ENCODE measurements around the gene SASH1.

DNA sequence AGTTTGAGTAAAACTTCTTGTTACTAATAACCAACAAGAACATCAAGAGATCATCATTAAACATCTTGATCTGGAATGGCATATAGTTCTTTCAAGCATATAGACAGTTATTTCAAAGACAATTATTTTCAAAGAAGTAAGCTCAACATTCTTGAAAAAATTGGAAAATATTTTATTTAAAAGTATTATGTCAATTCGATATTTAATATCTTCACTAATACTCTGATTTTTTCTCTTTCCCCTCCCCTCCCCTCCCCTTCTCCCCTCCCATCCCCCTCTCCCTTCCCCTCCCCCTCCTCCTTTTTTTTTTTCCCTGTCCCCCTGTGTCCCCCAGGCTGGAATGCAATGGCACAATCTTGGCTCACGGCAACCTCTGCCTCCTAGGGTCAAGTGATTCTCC lies 82.8 kb downstream of the SASH1 start:
- TF ChIP-seq, protein P1, sequence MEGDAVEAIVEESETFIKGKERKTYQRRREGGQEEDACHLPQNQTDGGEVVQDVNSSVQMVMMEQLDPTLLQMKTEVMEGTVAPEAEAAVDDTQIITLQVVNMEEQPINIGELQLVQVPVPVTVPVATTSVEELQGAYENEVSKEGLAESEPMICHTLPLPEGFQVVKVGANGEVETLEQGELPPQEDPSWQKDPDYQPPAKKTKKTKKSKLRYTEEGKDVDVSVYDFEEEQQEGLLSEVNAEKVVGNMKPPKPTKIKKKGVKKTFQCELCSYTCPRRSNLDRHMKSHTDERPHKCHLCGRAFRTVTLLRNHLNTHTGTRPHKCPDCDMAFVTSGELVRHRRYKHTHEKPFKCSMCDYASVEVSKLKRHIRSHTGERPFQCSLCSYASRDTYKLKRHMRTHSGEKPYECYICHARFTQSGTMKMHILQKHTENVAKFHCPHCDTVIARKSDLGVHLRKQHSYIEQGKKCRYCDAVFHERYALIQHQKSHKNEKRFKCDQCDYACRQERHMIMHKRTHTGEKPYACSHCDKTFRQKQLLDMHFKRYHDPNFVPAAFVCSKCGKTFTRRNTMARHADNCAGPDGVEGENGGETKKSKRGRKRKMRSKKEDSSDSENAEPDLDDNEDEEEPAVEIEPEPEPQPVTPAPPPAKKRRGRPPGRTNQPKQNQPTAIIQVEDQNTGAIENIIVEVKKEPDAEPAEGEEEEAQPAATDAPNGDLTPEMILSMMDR (IDR thresholded peaks at IDR 0.05), result no peak
- TF ChIP-seq, protein P2, sequence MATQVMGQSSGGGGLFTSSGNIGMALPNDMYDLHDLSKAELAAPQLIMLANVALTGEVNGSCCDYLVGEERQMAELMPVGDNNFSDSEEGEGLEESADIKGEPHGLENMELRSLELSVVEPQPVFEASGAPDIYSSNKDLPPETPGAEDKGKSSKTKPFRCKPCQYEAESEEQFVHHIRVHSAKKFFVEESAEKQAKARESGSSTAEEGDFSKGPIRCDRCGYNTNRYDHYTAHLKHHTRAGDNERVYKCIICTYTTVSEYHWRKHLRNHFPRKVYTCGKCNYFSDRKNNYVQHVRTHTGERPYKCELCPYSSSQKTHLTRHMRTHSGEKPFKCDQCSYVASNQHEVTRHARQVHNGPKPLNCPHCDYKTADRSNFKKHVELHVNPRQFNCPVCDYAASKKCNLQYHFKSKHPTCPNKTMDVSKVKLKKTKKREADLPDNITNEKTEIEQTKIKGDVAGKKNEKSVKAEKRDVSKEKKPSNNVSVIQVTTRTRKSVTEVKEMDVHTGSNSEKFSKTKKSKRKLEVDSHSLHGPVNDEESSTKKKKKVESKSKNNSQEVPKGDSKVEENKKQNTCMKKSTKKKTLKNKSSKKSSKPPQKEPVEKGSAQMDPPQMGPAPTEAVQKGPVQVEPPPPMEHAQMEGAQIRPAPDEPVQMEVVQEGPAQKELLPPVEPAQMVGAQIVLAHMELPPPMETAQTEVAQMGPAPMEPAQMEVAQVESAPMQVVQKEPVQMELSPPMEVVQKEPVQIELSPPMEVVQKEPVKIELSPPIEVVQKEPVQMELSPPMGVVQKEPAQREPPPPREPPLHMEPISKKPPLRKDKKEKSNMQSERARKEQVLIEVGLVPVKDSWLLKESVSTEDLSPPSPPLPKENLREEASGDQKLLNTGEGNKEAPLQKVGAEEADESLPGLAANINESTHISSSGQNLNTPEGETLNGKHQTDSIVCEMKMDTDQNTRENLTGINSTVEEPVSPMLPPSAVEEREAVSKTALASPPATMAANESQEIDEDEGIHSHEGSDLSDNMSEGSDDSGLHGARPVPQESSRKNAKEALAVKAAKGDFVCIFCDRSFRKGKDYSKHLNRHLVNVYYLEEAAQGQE (IDR thresholded peaks at IDR 0.05; ENCODE audit: insufficient read depth in 1 of 2, low read depth in 2 of 2, low read length in 1 of 2), result no peak
